Mesodermal cell (in vitro differentiated cells): ENCODE data around the gene SLC22A12.

Source experiments
- H3K27ac ChIP-seq: 2 replicates; pipeline ENCODE4 v1.7.0; 2013; ENCODE audit warnings: mild to moderate bottlenecking, low read depth, low read length, moderate library complexity; ENCODE audit not compliant: severe bottlenecking
- H3K36me3 ChIP-seq: 2 replicates; pipeline ENCODE4 v1.7.1; 2013; ENCODE audit warnings: mild to moderate bottlenecking, low read length, moderate library complexity; ENCODE audit not compliant: control insufficient read depth, insufficient read depth
- H3K4me1 ChIP-seq: one replicate; pipeline ENCODE4 v1.7.1; 2013; ENCODE audit warnings: mild to moderate bottlenecking, low read length; ENCODE audit not compliant: insufficient read depth, control insufficient read depth, poor library complexity, severe bottlenecking
- H3K4me3 ChIP-seq: 2 replicates; pipeline ENCODE4 v1.7.0; 2013; ENCODE audit warnings: low read length, control low read depth, mild to moderate bottlenecking; ENCODE audit not compliant: insufficient read depth, poor library complexity, severe bottlenecking; ENCODE audit errors: extremely low read depth
- H3K9me3 ChIP-seq: 2 replicates; pipeline ENCODE4 v1.7.1; 2013; ENCODE audit warnings: mild to moderate bottlenecking, low read length, moderate library complexity; ENCODE audit not compliant: control insufficient read depth
- WGBS, 2 experiments: methylation state at CpG; one replicate each; pipeline ENCODE4 v1.1.5; 2013; ENCODE audit warnings: missing lambda C conversion rate in 2 of 2; ENCODE audit not compliant: insufficient coverage in 2 of 2; 5-methylcytosine and 5-hydroxymethylcytosine counted together

The SLC22A12 gene

DNA sequence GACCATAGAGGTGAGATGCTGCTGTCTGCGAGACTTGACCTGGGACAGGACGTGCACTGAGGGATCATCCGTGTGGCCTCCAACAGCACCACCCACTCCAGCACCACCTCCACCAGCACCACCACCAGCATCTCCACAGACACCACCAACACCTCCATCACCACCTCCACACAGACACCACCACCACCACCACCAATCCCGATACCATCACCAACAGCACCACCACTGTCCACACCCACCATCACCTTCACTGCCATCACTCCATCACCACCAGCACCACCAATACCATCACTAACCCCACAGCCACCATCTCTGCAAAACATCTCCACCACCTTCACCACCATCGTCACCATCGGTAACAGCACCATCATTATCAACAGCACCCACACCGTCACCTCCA lies 26.6 kb upstream of the SLC22A12 start:
- Histone ChIP-seq H3K4me1 (peaks cover 20% of the 10 kb centered on the region), H3K36me3 (no peaks in the 10 kb centered on the region), H3K27ac (no peak overlapping the region), H3K4me3 (no peak overlapping the region), H3K9me3 (no peaks in the 10 kb centered on the region)
- WGBS, 2 experiments: 94 to 100% methylated on average over 1 to 5 of the region's 7 CpGs

DNA sequence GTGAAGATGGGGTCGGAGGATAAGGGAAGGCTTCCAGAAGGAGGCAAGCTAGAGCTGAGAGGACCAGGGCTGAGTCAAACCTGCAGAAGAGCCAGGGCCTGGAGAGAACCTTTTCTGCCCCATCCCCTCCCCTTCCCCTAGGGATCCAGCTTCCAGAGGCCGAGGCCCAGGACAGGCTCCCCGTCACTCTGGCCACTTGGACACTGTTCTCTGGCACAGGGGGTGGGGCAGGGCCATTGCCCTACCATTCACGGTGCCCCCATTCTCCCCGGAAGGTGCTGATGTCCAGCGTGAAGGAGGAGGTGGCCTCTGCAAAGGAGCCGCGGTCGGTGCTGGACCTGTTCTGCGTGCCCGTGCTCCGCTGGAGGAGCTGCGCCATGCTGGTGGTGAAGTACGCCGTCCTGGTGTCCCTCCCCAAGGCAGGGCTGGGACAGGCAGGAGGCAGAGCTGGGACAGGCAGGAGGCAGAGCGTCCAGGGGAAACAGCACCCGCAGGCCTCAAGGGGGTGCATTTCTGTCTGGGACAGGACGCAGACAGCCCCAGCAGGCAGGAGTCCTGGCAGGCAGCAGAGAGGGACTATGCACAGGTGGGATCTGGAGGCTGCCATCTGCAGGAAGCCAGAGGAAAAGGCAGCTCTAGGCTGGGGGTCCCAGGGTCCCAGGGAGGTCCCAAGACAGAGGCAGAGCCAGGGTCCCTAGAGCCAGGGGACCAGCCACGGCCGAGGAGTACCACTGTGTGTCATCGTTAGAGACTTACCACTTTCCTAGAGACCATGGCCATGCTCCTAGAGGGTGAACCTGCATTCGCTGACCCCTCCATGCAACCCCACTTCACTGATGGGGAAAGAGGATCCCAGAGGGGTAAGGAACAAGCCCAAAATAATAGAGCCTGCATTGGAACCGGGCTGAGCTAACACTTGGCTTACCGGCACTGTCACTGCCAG lies 25.8 kb upstream of the SLC22A12 start:
- Histone ChIP-seq H3K9me3 (no peaks in the 10 kb centered on the region), H3K4me3 (no peak overlapping the region), H3K27ac (no peak overlapping the region), H3K36me3 (no peaks in the 10 kb centered on the region), H3K4me1 (peaks cover 13% of the 10 kb centered on the region)
- 79 to 85% methylated on average over 21 to 24 of the region's 24 CpGs for WGBS, 2 experiments

DNA sequence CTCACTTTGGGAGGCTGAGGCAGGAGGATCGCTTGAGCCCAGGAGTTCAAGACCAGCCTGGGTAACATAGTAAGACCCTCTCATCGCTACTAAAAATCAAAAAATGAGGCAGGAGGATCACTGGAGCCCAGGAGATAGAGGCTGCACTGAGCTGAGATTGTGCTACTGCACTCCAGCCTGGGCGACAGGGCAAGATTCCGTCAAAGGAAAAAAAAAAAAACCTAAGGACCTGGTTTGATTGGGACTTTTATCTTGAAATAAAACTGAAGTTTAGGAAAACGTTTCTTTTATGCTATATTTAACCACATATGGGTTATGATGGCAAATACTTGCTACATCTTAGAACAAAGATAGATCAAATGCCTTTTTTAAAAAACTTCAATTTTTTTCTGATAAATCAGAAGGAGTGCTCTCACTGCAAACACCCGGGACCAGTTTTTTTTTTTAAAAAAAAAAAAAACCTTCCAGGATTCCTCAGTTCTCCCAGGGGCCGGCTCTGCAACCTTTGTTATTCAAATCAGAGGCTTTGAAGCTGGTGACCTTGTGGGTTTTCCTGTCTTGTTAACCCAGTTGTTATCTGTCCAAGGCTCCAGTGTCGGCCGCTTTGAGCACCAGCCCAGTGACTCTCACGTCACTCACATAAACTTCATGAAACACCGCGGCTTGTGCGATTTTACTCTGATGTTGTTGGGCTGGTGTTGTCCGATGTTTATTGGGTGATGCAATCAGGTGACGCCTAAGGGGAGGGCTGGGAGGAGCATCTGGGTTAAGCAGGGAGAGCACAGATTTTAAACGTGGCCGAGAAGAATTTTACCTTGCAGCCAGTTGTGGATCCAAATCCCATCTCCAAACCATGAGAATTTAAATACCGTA lies 24.7 kb upstream of the SLC22A12 start:
- Histone ChIP-seq H3K27ac (peak overlapping the region; percentile 86), H3K9me3 (no peaks in the 10 kb centered on the region), H3K4me3 (no peak overlapping the region), H3K36me3 (no peaks in the 10 kb centered on the region), H3K4me1 (peaks cover 11% of the 10 kb centered on the region)
- 21 to 61% methylated on average over 4 to 5 of the region's 18 CpGs for WGBS, 2 experiments

DNA sequence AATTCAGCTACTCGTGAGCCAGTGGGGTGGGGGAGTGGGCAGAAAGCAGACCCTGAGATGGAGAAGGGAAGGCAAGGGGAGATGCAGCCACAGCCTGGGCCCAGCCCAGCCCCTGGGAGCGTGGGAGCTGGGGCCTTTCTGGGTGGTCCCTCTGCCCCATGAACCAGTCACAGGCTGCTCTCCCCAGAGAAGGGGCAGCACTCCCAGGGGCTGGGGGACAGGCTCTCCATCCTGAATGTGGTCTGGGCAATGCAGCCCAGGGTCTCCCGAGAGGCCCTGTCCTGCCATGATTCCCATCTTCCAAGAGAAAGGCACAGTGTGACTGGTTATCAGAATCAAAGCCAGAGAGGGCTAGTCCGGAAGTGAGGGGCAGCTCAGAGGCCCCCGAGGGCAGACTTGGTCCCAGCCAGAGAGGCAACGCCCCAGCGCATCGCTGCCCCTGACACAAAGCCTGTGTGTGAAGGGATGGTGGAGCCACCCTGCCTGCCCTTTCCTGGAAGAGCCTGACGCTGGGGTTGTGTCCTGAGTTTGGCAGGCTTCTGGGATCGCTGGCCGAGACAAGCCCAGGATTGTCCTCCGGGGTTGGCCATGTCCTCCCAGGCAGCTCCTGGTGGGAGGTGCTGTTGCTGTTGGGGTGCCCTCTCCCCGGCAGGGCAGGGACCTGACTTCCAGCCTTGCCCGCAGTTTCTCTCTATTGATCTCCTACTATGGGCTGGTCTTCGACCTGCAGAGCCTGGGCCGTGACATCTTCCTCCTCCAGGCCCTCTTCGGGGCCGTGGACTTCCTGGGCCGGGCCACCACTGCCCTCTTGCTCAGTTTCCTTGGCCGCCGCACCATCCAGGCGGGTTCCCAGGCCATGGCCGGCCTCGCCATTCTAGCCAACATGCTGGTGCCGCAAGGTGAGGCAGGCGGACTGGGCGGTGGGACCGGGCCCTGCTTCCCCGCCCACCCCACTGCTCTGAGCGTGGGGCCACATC lies 23.8 kb upstream of the SLC22A12 start:
- Histone ChIP-seq H3K27ac (peak overlapping the region; percentile 86), H3K4me1 (peaks cover 17% of the 10 kb centered on the region), H3K4me3 (no peak overlapping the region), H3K36me3 (no peaks in the 10 kb centered on the region), H3K9me3 (no peaks in the 10 kb centered on the region)
- WGBS, 2 experiments: 84 to 89% methylated on average over 23 to 27 of the region's 30 CpGs

DNA sequence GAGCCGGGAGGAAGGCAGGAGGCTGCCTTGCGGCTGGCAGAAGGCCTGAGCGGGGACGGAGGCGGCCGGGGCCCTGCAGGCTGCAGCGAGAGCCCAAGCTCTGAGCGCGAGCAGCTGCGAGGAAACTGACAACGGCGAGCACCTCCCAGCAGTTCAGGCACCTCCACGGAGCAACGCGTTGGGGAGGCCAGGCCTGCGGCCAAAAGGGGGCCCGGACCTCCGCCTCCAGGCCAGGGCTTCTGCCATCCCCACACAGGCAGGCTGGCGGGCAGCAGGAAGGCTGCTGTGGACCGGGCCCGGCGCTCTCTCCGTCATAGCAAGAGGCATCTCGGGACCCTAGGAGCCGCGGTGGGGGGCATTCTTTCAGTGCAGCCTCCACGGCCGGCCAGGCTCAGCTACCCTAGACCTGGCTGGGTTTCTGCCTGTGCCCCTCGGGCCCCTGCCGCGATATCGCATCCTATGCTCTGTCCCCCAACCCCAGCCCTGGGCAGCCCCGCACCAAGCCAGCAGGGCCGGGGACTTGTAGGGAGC lies 22.9 kb upstream of the SLC22A12 start:
- WGBS, 2 experiments: 89% methylated on average over 28 to 30 of the region's 34 CpGs
- peaks cover 17% of the 10 kb centered on the region for H3K4me1 ChIP-seq
- H3K9me3 ChIP-seq: no peaks in the 10 kb centered on the region
- H3K4me3 ChIP-seq: no peak overlapping the region
- no peak overlapping the region for H3K27ac ChIP-seq
- no peaks in the 10 kb centered on the region for H3K36me3 ChIP-seq

DNA sequence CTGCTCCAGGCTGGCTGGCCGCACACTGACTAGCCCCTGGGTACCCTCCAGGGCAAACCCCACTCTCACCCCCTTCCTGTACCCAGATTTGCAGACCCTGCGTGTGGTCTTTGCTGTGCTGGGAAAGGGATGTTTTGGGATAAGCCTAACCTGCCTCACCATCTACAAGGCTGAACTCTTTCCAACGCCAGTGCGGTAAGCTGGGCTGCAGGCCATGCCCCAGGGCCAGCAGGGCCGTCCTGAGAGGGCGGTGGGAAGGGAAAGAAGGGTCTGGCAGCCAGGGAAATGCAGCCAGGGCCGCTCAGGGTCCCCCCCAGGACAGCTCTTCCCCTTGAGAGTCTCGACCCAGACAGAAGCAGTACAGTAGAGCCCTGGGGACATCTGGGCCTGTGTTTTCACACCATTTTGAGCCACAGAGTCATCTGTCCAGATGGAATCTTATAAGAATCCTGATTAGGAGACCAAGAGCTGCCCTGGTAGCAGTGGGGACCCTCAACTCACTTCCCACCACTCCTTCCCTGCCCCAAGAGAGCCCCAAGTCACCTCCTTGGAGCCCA lies 22.4 kb upstream of the SLC22A12 start:
- Histone ChIP-seq H3K4me1 (peaks cover 17% of the 10 kb centered on the region), H3K4me3 (no peak overlapping the region), H3K36me3 (no peaks in the 10 kb centered on the region), H3K9me3 (no peaks in the 10 kb centered on the region), H3K27ac (no peak overlapping the region)
- WGBS, 2 experiments: 86 to 90% methylated on average over 4 to 5 of the region's 8 CpGs

DNA sequence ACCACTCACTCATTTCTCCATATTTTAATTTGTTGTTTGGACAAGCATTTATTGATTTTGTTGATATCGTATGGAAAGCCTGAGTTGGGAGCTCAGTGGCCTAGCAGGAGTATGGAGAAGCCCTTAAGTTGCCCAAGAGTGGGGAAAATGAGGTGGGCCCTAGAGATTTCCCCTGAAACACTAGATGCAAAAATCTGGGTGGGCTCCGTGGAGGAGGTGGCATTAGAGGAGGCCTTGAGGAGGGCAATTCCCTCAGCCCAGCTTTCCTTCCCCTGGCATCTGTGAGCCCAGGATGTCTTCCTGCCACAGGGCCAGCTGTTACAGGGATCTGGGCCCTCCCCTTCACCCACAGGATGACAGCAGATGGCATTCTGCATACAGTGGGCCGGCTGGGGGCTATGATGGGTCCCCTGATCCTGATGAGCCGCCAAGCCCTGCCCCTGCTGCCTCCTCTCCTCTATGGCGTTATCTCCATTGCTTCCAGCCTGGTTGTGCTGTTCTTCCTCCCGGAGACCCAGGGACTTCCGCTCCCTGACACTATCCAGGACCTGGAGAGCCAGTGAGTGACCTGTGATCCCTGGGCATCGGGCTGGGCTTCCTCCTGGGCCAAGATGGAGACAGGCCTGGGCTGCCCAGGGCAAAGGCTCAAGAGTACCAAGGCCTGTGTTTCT lies 21.6 kb upstream of the SLC22A12 start:
- WGBS, 2 experiments: 87 to 98% methylated on average over 6 to 7 of the region's 8 CpGs
- no peaks in the 10 kb centered on the region for H3K36me3 ChIP-seq
- H3K27ac ChIP-seq: no peak overlapping the region
- H3K4me1 ChIP-seq: peaks cover 17% of the 10 kb centered on the region
- no peaks in the 10 kb centered on the region for H3K9me3 ChIP-seq
- H3K4me3 ChIP-seq: no peak overlapping the region

DNA sequence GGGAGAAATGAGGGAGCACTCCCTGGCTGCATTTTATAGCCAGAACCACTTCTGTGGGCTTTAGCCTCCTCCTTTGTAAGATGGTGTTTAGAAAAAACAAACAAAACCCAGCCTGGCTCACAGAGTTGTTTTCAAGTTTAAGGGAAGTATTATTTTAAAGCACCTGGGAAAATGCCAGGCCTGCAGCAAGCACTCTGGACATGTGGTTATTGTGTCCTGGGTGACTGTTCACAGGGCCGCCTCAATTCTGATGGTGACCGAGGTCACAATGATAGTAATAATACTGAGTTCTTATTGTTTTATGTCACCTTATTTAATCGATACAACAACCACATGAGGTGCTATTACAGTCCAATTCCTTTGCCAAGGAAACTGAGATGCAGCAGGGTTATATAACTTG lies 20.7 kb upstream of the SLC22A12 start:
- no peaks in the 10 kb centered on the region for H3K36me3 ChIP-seq
- peaks cover 17% of the 10 kb centered on the region for H3K4me1 ChIP-seq
- H3K9me3 ChIP-seq: no peaks in the 10 kb centered on the region
- no peak overlapping the region for H3K27ac ChIP-seq
- no peak overlapping the region for H3K4me3 ChIP-seq
- 100% methylated on average over 2 of the region's 3 CpGs; no CpG with 5 or more reads in 1 of the 2 experiments for WGBS, 2 experiments

DNA sequence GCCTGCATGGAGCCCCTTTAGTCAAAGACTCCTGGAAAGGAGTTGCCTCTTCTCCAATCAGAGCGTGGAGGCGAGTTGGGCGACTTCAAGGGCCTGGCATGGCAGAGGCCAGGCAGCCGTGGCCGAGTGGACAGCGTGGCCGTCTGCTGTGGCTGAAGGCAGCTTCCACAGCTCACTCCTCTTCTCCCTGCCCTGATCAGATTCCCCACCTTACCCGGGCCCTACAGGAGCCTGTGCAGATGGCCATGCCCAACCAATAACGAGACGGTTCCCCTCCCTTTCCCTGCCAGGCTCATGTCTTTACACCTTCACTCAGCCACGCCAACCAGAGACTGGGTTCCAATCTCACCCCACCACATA lies 20.0 kb upstream of the SLC22A12 start:
- peaks cover 17% of the 10 kb centered on the region for H3K4me1 ChIP-seq
- H3K27ac ChIP-seq: no peak overlapping the region
- no peak overlapping the region for H3K4me3 ChIP-seq
- H3K9me3 ChIP-seq: no peaks in the 10 kb centered on the region
- WGBS, 2 experiments: 93 to 96% methylated on average over 11 of the region's 11 CpGs
- no peaks in the 10 kb centered on the region for H3K36me3 ChIP-seq
